T follicular helper cell (primary cell): Measurements from ENCODE around the gene MIEF2.

Source experiments
- DNase-seq: peaks from one replicate; pipeline ENCODE4 v3.0.0-alpha.2; 2020; ENCODE audit warnings: low read depth

MIEF2 gene

GRCh38 chr17:18256351-18256750 lies 4.1 kb upstream of the MIEF2 start:
- no peak for DNase-seq

- DNase-seq, result no peak
Observed at GRCh38 chr17:18256776-18257175, 3.7 kb upstream of the MIEF2 start.

- no peak for DNase-seq
Observed at GRCh38 chr17:18257268-18257981, 3.0 kb upstream of the MIEF2 start.

GRCh38 chr17:18257982-18258355 lies 2.5 kb upstream of the MIEF2 start:
- peak; percentile 9 for DNase-seq

- peak; percentile 40 for DNase-seq
Observed at GRCh38 chr17:18258356-18259038, 2.0 kb upstream of the MIEF2 start, which contains the start of gene FLII. TSS of gene FLII (minus strand) at chr17:18258738. CDS start at chr17:18258690, 48 bp downstream.

GRCh38 chr17:18259621-18260331 lies 686 bp upstream of the MIEF2 start:
- DNase-seq, result no peak

GRCh38 chr17:18261146-18261515 lies 669 bp downstream of the MIEF2 start:
- no peak for DNase-seq

GRCh38 chr17:18261659-18262058 lies 1.2 kb downstream of the MIEF2 start:
- DNase-seq, result no peak

- no peak for DNase-seq
Observed at GRCh38 chr17:18262111-18262510, 1.6 kb downstream of the MIEF2 start.

- DNase-seq, result no peak
Observed at GRCh38 chr17:18262641-18263040, 2.2 kb downstream of the MIEF2 start.

GRCh38 chr17:18263885-18264682 lies 3.6 kb downstream of the MIEF2 start:
- no peak for DNase-seq

GRCh38 chr17:18267366-18267765 lies 6.9 kb downstream of the MIEF2 start:
- DNase-seq, result no peak

- DNase-seq, result no peak
Observed at GRCh38 chr17:18267927-18268711, 7.7 kb downstream of the MIEF2 start.

- DNase-seq, result no peak
Observed at GRCh38 chr17:18270046-18270931, 9.8 kb downstream of the MIEF2 start.

- DNase-seq, result no peak
Observed at GRCh38 chr17:18277076-18277475, 16.6 kb downstream of the MIEF2 start.

- no peak for DNase-seq
Observed at GRCh38 chr17:18278867-18279266, 18.4 kb downstream of the MIEF2 start.

- no peak for DNase-seq
Observed at GRCh38 chr17:18280249-18280648, 19.8 kb downstream of the MIEF2 start.

GRCh38 chr17:18280766-18281371 lies 20.4 kb downstream of the MIEF2 start:
- no peak for DNase-seq

GRCh38 chr17:18281788-18282187 lies 21.3 kb downstream of the MIEF2 start:
- DNase-seq, result no peak

- no peak for DNase-seq
Observed at GRCh38 chr17:18285296-18285695, 24.8 kb downstream of the MIEF2 start.
